ENCODE results near the gene NELL1. TPM values are rescaled to one million over a fixed set of nuclear protein-coding genes. Genes with fewer than 3 reads are reported as not detected.

The NELL1 gene
- total RNA-seq, 1 experiment from 2014 or later = not detected

DNA sequence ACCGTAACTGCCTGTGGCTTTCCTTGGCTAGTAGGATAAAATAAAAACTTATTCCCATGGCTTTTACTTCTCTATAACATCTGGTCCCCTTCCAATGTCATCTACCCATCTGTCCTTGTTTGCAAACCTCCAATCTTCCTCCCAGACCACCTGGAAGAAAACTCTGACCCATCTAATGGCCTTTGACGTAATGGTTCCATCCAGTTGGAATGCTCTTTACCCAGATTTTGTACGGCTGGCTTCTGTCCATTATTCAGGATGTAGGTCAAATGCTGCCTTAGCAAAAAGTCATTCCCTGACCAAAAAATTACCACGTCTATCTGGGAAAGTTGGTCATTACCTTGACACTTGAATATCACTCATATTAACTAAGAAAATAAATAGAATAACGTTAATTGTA is 945.6 kb downstream of the NELL1 start:
- DNase-seq (no peak), ATAC-seq (no peak)
- intact Hi-C loops (cut with micrococcal nuclease) = no loop called here
- Histone ChIP-seq H3K4me1 (ENCODE audit: insufficient read depth, low read length) (no peaks in the 10 kb centered on the region), H3K9me3 (ENCODE audit: low read length) (no peaks in the 10 kb centered on the region; the same call in none of the 2 replicates), H3K9me2 (replicated peaks; ENCODE audit: low read length) (no peaks in the 10 kb centered on the region), H3K4me3 (ENCODE audit: low read length) (no peak overlapping the region), H3K9ac (ENCODE audit: low read length) (no peak overlapping the region), H3K36me3 (ENCODE audit: low read depth, low read length) (no peaks in the 10 kb centered on the region), H3K79me2 (ENCODE audit: low read length) (no peaks in the 10 kb centered on the region), H2AFZ (ENCODE audit: low read length) (no peak overlapping the region), H4K20me1 (ENCODE audit: low read length) (no peaks in the 10 kb centered on the region), H3K4me2 (ENCODE audit: low read length) (no peak overlapping the region), H3K27me3 (ENCODE audit: low read length) (no peaks in the 10 kb centered on the region), H3F3A (ENCODE audit: low read length, unreplicated experiment) (no peaks in the 10 kb centered on the region), H3K27ac (ENCODE audit: low read length) (no peak overlapping the region)
- TF ChIP-seq EZH2 (IDR thresholded peaks at IDR 0.05; ENCODE audit: low read length, unreplicated experiment) (no peak), EZH2phosphoT487 (IDR thresholded peaks at IDR 0.05; ENCODE audit: borderline replicate concordance, low read length) (no peak)
- TF ChIP-seq, protein P1, sequence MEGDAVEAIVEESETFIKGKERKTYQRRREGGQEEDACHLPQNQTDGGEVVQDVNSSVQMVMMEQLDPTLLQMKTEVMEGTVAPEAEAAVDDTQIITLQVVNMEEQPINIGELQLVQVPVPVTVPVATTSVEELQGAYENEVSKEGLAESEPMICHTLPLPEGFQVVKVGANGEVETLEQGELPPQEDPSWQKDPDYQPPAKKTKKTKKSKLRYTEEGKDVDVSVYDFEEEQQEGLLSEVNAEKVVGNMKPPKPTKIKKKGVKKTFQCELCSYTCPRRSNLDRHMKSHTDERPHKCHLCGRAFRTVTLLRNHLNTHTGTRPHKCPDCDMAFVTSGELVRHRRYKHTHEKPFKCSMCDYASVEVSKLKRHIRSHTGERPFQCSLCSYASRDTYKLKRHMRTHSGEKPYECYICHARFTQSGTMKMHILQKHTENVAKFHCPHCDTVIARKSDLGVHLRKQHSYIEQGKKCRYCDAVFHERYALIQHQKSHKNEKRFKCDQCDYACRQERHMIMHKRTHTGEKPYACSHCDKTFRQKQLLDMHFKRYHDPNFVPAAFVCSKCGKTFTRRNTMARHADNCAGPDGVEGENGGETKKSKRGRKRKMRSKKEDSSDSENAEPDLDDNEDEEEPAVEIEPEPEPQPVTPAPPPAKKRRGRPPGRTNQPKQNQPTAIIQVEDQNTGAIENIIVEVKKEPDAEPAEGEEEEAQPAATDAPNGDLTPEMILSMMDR (conservative IDR thresholded peaks at IDR 0.05; ENCODE audit: low read depth, low read length) = no peak
- BruUV-seq (replicated peaks) = no TSS peak
- ChIA-PET POLR2A (ENCODE audit: unreplicated experiment) (no interaction called here), CTCF (no interaction called here)

DNA sequence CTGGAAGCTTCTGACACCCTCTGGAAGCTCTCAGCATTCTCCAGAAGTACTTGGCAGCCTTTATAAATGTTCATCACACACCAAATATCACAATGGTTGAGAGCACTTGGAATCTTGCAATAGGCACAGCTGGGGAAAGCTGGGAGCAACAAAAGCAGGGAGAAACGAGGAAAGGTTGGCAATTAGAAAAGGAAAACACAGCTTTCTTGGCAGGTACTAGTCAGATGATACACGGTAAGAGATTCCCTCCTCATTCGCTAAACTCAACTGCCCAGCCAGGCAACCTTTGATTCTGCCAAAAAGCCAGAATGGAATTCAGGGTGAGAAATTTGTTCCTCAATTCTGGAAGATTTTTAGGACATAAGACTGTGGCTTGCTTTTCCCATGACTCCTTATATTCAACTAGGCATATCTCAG is 946.6 kb downstream of the NELL1 start:
- Histone ChIP-seq H3F3A (ENCODE audit: low read length, unreplicated experiment) (no peaks in the 10 kb centered on the region), H3K9me3 (ENCODE audit: low read length) (no peaks in the 10 kb centered on the region; the same call in 1 of the 2 replicates), H3K27ac (ENCODE audit: low read length) (no peak overlapping the region), H3K4me2 (ENCODE audit: low read length) (no peak overlapping the region), H3K36me3 (ENCODE audit: low read depth, low read length) (no peaks in the 10 kb centered on the region), H2AFZ (ENCODE audit: low read length) (no peak overlapping the region), H3K79me2 (ENCODE audit: low read length) (no peaks in the 10 kb centered on the region), H3K4me1 (ENCODE audit: insufficient read depth, low read length) (no peaks in the 10 kb centered on the region), H3K4me3 (ENCODE audit: low read length) (no peak overlapping the region), H3K27me3 (ENCODE audit: low read length) (no peaks in the 10 kb centered on the region), H4K20me1 (ENCODE audit: low read length) (no peaks in the 10 kb centered on the region), H3K9ac (ENCODE audit: low read length) (no peak overlapping the region), H3K9me2 (replicated peaks; ENCODE audit: low read length) (no peaks in the 10 kb centered on the region)
- ChIA-PET POLR2A (ENCODE audit: unreplicated experiment) (no interaction called here), CTCF (no interaction called here)
- TF ChIP-seq, protein P1 (conservative IDR thresholded peaks at IDR 0.05; ENCODE audit: low read depth, low read length) = no peak
- no peak for TF ChIP-seq EZH2phosphoT487 (IDR thresholded peaks at IDR 0.05; ENCODE audit: borderline replicate concordance, low read length)
- TF ChIP-seq EZH2 (IDR thresholded peaks at IDR 0.05; ENCODE audit: low read length, unreplicated experiment) = no peak
- no peak for ATAC-seq
- no peak for DNase-seq
- BruUV-seq (replicated peaks) = no TSS peak
- intact Hi-C loops (cut with micrococcal nuclease) = no loop called here

DNA sequence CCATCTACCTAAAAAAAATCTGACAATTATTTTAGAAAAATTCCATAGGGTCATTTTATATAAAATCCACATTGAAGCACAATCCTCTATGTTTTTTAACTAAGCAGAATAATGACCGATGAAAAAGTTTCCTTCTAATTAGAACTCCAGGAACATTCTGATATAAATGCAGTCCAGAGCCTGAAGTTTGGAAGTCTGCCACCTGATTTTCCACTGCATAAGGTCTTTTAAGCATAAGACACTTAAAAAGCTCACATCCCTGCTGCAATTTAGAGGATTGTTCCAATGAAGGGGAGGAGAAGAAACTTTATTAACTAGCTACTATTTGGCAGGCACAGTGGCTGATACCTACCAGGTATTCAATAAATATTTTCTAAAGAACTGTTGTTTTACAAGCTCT is 953.2 kb downstream of the NELL1 start:
- no peak for DNase-seq
- TF ChIP-seq, protein P1 (conservative IDR thresholded peaks at IDR 0.05; ENCODE audit: low read depth, low read length) = no peak
- TF ChIP-seq EZH2 (IDR thresholded peaks at IDR 0.05; ENCODE audit: low read length, unreplicated experiment) = no peak
- TF ChIP-seq EZH2phosphoT487 (IDR thresholded peaks at IDR 0.05; ENCODE audit: borderline replicate concordance, low read length) = no peak
- H3K9me2 ChIP-seq (replicated peaks; ENCODE audit: low read length) = no peaks in the 10 kb centered on the region
- no peaks in the 10 kb centered on the region for H3K27me3 ChIP-seq (ENCODE audit: low read length)
- POLR2A ChIA-PET (ENCODE audit: unreplicated experiment) = no interaction called here
- H3K4me3 ChIP-seq (ENCODE audit: low read length) = no peak overlapping the region
- H3K27ac ChIP-seq (ENCODE audit: low read length) = no peak overlapping the region
- H3K9me3 ChIP-seq (ENCODE audit: low read length) = peaks cover 4% of the 10 kb centered on the region; the same call in 1 of the 2 replicates
- H3K9ac ChIP-seq (ENCODE audit: low read length) = no peak overlapping the region
- no peaks in the 10 kb centered on the region for H3K4me1 ChIP-seq (ENCODE audit: insufficient read depth, low read length)
- CTCF ChIA-PET = no interaction called here
- no peaks in the 10 kb centered on the region for H3F3A ChIP-seq (ENCODE audit: low read length, unreplicated experiment)
- intact Hi-C loops (cut with micrococcal nuclease) = no loop called here
- no peaks in the 10 kb centered on the region for H3K36me3 ChIP-seq (ENCODE audit: low read depth, low read length)
- no peak overlapping the region for H2AFZ ChIP-seq (ENCODE audit: low read length)
- no peaks in the 10 kb centered on the region for H4K20me1 ChIP-seq (ENCODE audit: low read length)
- H3K4me2 ChIP-seq (ENCODE audit: low read length) = no peak overlapping the region
- no peaks in the 10 kb centered on the region for H3K79me2 ChIP-seq (ENCODE audit: low read length)
- no TSS peak for BruUV-seq (replicated peaks)
- ATAC-seq = no peak
